BJ (cell line): ENCODE measurements around the gene EMILIN3. TPM values are rescaled to one million over a fixed set of nuclear protein-coding genes. Genes with fewer than 3 reads are reported as not detected.

Source experiments
- CTCF ChIA-PET: fragments of 350-600 bp; formaldehyde crosslinking; extraction: SDS; loops from one replicate; lab custom pipeline; 2021; ENCODE audit warnings: antibody characterized with exemption, inconsistent platforms; lab: Yijun Ruan, JAX
- POLR2A ChIA-PET: fragments of 300-600 bp; sonication (Branson Sonifier 250); formaldehyde crosslinking; extraction: SDS; loops from one replicate; lab custom pipeline; 2021; ENCODE audit warnings: antibody characterized with exemption; lab: Charles Lee
- DNase-seq: peaks from one replicate; pipeline ENCODE4 v3.0.0-alpha.2; 2011; ENCODE audit warnings: low read depth
- H3K27me3 ChIP-seq: 2 replicates; pipeline ENCODE4 v1.6.0; 2011; ENCODE audit warnings: low read length; ENCODE audit not compliant: control insufficient read depth, insufficient read depth
- H3K36me3 ChIP-seq: 2 replicates; pipeline ENCODE4 v1.5.1; 2011; ENCODE audit warnings: low read length; ENCODE audit not compliant: control insufficient read depth, insufficient read depth
- H3K4me3 ChIP-seq: 2 replicates; pipeline ENCODE4 v1.5.1; 2011; ENCODE audit warnings: low read depth, mild to moderate bottlenecking, control low read depth, low read length
- CTCF ChIP-seq: IDR thresholded peaks from 2 replicates; pipeline ENCODE4 v1.5.1; 2011; ENCODE audit warnings: low read depth, mild to moderate bottlenecking, control low read depth, inconsistent platforms, low read length, moderate library complexity; ENCODE audit not compliant: insufficient read depth
- polyA plus RNA-seq: library from polyadenylated mRNA; depleted of rRNA; stranded (reverse); fragments of >200 nt; gene quantifications from 2 replicates; pipeline ENCODE4 v1.2.3, GENCODE V29; 2011

The EMILIN3 gene
- polyA plus RNA-seq, 1 experiment = 0.52 TPM

GRCh38 chr20:41406353-41406752 is 39.7 kb upstream of the EMILIN3 start:
- no peak for TF ChIP-seq CTCF
- POLR2A ChIA-PET = no interaction called here
- Histone ChIP-seq H3K4me3 (no peak overlapping the region), H3K36me3 (peaks cover 30% of the 10 kb centered on the region), H3K27me3 (no peaks in the 10 kb centered on the region)
- CTCF ChIA-PET = interaction anchor here (0.6 kb wide), 1 partner anchor 67 kb away, joined by 3 read pairs; no protein-coding TSS in a partner anchor
- no peak for DNase-seq

- ChIA-PET CTCF (no interaction called here), POLR2A (no interaction called here)
- Histone ChIP-seq H3K27me3 (no peaks in the 10 kb centered on the region), H3K4me3 (no peak overlapping the region), H3K36me3 (peaks cover 28% of the 10 kb centered on the region)
- no peak for DNase-seq
- TF ChIP-seq CTCF = no peak
These were observed 38.8 kb upstream of the EMILIN3 start for GRCh38 chr20:41405436-41405835.

- peaks cover 25% of the 10 kb centered on the region for H3K36me3 ChIP-seq
- CTCF ChIA-PET = interaction anchor here (0.9 kb wide), 1 partner anchor 8 kb away, joined by 6 read pairs; no protein-coding TSS in a partner anchor
- no peak for TF ChIP-seq CTCF
- DNase-seq = no peak
- no peak overlapping the region for H3K4me3 ChIP-seq
- POLR2A ChIA-PET = no interaction called here
- H3K27me3 ChIP-seq = no peaks in the 10 kb centered on the region
These were observed 37.0 kb upstream of the EMILIN3 start for GRCh38 chr20:41403604-41404003.

- CTCF ChIA-PET = interaction anchor here (0.9 to 2.6 kb wide), 4 partner anchors 9 to 59 kb away, joined by 4 to 14 read pairs (median 6); no protein-coding TSS in a partner anchor
- no peak for DNase-seq
- TF ChIP-seq CTCF = 0 out of 2 replicates have a peak, but pooled peaks have one; percentile 3
- POLR2A ChIA-PET = no interaction called here
- Histone ChIP-seq H3K36me3 (no peaks in the 10 kb centered on the region; the same call in 1 of the 2 replicates), H3K4me3 (no peak overlapping the region), H3K27me3 (no peaks in the 10 kb centered on the region)
These were observed 31.8 kb upstream of the EMILIN3 start for GRCh38 chr20:41398408-41398807.

- no peak for DNase-seq
- POLR2A ChIA-PET = no interaction called here
- Histone ChIP-seq H3K4me3 (no peak overlapping the region), H3K27me3 (no peaks in the 10 kb centered on the region), H3K36me3 (no peaks in the 10 kb centered on the region; the same call in 1 of the 2 replicates)
- no peak for TF ChIP-seq CTCF
- CTCF ChIA-PET = no interaction called here
These were observed 29.3 kb upstream of the EMILIN3 start for GRCh38 chr20:41395667-41396664.
